Measurements from ENCODE around the gene TRIM50.
"Not testable (repeated sequence)": the region's sequence is repeated elsewhere in the genome, so short reads cannot be mapped to it uniquely, and the experiment has no call there.

The TRIM50 gene

DNA sequence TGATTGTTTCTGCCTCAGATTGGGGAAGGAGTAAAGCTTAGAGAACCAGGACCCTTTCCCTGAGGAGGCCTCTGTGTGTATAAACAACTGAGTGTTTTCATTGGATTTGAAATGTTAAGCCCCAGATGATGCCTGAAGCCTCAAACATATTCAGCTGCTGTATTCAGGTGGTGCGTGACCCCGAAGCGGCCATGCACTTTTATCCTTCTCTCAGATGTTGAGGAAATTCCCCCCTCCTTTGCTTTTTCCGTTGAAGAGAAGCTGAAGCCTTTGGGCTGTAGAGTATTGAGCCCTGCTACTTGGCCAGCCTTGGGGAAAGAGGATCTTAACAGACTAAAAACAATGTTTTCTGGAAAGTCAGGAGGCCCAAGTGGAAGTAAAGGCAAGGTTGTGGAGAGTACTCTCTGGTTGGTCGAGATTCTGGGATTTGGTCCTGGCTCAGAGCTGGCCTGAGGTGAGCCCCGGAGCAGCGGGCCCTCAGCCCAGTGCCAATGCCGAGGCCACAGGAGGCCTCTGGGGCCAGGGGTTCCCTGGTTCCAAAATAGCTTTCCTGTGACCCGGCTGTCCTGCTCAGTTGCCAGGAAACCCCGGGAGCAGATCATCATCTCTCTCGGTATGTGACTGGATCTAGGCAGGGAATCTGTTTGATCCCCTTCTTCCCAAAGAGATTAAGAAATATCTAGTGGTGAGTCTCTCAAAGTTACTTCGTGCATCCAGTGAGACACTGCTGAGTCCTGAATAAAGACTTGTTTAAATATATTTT is 22.6 kb upstream of the TRIM50 start:
- DNase-seq (ENCODE audit: low read depth) = no peak

DNA sequence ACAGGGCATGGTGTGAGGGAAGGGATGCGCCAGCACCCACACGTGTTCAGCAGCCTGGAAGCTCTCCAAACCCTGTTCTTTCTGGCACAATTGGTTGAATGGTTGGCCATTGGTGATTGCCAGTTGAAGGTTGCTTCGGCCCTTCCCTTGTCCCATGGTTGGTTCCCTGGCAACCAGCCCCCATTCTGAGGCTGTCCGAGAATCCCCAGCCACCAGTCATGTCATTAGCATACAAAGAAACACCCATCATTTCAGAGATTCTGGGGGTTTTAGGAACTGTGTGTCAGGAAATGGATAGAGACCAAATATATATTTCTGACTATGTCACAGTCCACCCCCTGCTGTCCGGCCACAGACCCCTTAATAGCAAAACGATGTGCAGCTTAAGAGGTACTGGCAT is 21.9 kb upstream of the TRIM50 start:
- no peak for DNase-seq (ENCODE audit: low read depth)

DNA sequence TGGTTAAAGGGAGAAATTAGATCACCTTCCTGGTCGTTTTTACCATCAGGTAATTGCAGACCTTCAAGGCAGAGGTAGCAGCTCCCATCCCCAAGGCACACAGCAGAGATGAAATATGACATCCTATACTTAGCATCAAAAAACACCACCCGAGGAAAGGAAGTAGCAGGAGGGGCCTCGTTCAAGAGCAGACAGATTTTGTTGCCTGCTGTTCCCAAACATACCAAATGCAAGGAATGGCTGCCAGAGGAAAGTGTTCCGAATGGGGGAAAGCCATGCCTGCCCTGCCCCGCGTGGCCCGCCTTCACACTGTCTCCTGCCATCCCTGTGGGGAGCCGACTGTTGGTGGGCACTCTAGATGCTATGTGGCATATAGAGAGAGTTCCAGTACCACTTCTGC is 18.1 kb upstream of the TRIM50 start:
- DNase-seq (ENCODE audit: low read depth) = no peak

DNA sequence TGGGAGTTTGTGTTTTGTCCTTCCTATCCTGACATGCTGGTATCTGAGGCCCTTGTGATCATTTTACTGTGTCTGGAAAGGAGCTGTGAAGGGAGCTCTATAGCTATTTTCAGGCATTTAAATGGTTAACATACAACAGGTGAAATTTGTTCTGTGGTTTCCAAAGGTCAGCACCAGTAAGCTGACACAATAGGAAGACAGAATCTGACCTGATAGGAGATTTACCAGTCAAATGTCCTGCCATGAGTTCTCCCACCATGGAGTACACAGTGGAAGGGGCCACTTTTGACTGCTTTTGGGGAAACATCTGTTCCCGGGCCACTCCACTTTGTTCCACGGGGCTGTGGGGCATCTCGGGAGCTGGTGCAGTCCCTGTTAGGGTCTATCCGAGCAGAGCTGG is 17.7 kb upstream of the TRIM50 start:
- DNase-seq (ENCODE audit: low read depth) = no peak

DNA sequence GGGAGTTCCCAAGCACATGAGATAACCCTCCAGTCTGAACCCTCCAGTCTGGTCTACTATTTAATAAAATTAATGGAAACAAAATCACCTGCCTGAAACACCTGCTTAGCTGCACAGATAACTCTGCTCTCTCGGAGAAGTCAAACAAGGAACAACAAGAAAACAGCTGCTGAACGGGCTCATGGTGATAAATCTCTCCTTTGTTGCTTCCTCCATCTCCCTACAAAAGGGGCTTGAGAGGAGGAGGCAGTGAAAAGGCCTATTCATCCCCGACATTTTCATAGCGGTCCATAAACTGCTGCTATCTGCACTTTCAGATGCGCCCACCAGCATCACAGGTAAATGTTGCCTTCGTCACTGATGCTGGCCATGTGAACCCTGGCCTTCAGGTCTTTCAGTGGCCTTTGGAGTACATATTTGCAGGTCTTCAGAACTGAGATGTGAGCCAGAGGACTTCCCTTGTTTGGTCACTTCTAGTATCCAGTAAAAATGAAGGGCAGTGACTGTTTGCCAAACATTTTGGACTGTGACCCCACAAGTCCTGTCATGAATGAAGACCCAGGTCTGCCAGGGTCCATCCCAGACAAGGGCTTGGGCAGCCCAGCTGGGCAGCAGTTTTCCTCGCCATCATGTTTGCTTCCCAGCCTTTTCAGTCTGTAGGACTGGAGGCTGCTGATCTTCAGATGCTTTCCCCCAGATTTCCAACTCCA is 15.9 kb upstream of the TRIM50 start:
- no peak for DNase-seq (ENCODE audit: low read depth)

DNA sequence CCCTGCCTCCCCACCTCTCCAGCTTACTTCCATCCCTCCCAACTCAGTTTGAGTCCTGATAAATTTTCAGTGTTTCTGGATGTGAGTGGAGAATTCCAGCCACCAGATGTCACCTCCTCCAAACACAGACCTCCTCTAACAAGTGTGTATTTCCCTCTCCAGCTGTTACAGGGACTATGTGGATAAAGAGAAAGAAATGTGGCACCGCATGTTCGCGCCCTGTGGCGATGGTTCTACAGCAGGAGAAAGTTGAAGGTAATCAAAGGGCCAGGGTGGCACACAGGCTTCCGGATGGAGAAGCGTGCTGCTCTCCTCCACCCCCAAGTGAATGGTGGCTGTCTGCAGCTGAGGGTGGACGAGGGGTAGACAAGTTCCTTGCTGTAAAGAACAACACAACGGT is 14.8 kb upstream of the TRIM50 start:
- DNase-seq (ENCODE audit: low read depth) = no peak

DNA sequence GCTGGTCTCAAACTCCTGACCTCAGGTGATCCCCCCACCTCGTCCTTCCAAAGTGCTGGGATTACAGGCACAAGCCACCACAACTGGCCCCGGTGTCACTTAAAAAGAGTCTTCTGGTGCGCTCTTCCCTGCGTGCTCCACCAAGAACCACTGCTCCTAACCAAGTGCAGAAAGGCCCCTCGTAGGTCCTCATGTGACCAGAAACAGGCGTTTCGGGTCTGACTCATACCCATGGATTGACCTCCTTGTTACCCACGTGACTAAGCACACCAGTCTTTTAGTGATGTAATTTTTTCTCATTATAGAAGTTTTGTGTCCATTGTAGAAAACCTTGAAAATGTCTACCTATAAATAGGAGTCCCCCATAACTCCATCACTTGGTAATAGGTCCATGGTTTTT is 14.0 kb upstream of the TRIM50 start:
- DNase-seq (ENCODE audit: low read depth) = peak; percentile 34

DNA sequence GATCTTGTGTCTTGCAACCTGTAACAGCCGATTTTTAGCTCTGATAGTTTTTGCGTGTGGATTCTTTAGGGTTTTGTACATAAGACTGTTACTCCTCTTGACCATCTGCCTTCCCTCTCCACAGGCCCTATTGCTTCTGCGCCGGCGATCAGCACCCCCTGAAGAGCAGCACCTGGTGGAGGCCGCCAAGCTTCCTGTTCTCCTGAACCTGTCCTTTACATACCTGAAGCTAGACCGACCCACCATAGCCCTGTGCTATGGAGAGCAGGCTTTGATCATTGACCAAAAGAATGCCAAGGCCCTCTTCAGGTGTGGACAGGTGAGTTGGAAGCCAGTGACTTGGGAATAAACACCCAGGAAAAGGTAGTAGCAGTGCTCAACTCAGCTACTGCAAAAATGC is 12.6 kb upstream of the TRIM50 start:
- no peak for DNase-seq (ENCODE audit: low read depth)

DNA sequence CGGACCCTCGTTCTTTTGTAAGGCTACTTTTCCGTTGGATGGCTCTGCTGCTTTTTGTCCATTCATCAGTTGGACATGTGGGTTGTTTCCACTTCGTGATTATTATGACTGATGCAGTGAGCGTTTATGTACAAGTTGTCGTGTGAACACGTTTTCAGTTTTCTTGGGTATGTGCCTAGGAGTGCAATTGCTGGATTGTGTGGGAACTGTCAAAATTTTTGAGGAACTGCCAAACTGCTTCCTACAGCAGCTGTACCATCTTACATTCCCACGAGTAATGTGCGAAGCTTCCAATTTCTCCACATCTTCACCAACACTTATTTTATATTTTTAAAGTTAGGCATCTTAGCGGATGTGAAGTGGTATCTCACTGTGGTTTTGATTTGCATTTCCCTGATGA is 10.4 kb upstream of the TRIM50 start:
- DNase-seq (ENCODE audit: low read depth) = no peak

DNA sequence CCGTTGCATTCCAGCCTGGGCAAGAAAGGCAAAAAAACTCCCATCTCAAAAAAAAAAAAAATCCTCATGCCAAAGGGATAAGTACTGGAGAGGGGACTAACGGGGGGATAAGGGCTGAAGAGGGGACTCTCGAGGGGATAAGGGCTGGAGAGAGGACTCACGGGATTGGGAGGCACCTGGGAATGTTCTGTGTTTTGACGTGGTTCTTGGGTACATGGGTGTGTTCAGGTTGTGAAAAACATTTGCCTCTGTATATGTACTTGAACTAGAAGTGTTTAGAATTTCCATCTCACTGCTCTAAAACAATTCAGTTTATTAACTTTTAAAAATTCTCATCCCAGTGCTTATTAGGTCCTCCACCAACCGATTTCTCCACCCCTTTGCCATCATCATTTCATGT is 4.6 kb upstream of the TRIM50 start:
- DNase-seq (ENCODE audit: low read depth) = no peak

DNA sequence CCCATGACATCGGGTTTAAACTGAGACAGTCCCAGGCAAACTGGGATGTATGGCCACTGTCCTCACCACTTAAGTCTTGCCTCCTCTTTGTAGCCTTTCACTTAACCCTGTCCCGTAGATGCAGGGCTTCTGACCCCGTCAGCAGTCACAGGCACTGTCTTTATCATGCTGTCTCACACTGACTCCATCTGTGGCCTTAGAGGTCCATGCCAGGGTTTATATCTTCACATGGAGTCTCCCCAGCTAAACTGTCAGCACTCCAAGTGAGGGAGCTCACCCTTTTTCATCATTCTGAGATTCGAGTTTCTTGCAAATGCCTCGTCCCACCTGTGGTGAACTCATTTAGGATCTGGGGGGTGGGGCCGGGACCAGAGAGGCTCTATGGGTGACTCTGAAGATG is 2.9 kb upstream of the TRIM50 start:
- no peak for DNase-seq (ENCODE audit: low read depth)

DNA sequence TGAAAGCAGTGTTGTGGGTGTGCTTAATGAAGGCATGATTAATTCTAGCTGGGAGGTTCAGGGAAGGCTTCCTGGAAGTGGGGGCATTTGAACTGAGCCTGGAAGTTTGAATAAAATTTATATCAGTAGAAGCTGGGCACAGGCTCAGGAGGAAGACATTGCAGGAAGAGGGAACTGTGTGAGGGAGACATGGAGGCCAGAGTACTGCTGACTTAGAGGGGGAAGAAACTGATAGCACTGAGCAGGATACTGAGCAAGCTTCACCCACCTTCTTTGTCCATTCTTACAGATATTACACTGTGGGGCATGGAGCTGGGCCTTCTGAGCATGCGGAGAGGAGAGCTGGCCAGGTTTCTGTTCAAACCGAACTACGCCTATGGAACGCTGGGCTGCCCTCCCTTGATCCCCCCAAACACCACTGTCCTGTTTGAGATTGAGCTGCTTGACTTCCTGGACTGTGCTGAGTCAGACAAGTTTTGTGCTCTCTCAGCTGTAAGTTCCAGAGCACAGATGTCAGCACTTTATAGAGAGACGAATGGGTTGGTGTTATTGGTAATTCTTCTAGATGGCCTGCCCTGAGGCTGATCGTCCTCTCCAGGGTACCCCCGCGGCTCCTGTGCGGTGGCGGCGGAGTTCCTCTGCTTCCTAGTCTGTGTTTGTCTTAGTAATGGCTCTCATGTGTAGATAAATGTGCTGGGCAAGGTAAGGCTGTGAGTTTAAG is 2.1 kb upstream of the TRIM50 start:
- DNase-seq (ENCODE audit: low read depth) = no peak

DNA sequence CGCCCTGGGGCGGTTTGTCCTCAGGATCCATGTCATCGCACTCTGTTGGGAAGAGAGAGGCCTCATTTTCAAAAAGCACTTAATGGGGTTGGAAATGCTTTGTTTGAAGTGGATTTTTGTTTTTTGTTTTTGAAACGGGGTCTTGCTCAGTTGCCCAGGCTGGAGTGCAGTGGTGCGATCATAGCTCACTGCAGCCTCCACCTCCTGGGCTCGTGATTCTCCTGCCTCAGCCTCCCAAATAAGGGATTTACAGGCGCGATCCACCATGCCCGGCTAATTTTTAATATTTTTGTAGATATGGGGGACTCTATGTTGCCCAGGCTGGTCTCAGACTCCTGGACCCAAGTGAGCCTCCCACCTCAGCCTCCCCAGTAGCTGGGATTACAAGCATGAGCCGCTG is 814 bp upstream of the TRIM50 start:
- no peak for DNase-seq (ENCODE audit: low read depth)

DNA sequence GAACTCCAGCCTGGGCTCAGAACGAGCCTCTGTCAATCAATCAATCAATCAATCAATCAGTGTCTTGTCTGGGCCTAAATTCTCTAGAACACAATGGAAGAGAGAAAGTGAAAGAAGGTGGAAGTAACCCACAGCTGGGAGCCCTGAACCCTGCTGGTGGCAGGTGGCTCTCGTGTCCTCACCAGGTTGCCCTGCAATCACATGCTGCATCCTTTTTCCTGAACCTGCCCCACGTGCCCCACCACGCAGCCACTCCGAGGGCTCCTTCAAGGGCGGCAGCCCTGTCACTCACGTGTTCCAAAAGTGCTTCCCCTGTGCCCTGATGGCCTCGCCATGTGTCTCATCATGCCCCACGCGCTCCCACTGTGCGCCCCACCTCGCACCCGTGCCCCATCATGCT is 433 bp downstream of the TRIM50 start:
- DNase-seq (ENCODE audit: low read depth) = not testable (repeated sequence)

DNA sequence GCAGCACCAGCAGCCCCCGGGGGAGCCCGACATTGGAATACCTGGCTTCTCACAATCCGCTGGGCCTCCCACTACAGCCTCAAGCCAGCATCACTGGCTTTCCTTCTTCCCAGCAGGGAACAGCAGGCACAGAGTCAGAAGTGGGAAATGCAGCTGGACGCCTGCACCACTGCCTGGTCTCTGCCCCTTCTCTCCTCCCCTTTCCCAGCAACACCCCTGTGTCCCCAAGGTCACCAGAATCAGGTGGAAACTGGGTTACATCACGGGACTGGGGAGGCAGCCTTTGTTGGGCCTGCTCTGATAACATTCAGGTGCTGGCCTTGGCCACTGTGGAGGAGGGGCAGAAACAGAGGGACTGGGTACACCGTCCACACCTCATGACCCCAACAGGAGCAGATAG is 2.5 kb downstream of the TRIM50 start:
- not testable (repeated sequence) for DNase-seq (ENCODE audit: low read depth)

DNA sequence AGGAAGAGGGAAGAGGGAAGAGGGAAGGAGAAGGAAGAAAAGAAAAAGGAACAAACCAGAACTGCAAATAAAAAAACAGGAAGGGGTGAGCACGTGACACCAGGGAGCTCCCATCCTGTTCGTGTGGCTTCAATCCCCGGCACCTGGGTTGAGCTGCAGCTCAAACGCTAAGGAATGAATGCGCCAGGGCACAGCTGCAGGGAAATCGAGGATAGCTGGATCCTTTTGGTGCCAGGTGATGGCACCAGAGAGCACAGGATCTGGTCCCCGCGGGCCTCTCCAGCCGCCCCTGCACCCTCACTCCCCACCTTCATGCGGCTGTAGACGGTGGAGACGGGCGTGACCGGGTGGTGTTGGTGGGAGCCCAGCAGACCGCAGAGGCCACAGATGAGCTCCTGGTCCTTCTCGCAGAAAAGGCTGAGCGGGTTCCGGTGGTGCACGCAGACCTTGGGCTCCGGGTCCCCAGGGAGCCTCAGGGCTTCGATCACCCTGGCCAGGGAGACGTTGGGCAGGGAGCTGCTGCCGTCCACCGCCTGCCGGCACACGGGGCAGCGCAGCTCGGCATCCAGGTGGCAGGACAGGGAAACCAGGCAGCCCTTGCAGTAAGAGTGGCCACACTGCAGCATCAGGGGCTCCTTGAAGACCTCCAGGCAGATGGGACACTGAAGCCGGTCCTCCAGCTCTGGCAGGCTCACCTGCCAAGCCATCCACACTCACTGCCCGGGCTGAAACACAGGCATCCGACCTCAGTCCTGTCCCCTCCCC is 3.6 kb downstream of the TRIM50 start:
- DNase-seq (ENCODE audit: low read depth) = not testable (repeated sequence)

DNA sequence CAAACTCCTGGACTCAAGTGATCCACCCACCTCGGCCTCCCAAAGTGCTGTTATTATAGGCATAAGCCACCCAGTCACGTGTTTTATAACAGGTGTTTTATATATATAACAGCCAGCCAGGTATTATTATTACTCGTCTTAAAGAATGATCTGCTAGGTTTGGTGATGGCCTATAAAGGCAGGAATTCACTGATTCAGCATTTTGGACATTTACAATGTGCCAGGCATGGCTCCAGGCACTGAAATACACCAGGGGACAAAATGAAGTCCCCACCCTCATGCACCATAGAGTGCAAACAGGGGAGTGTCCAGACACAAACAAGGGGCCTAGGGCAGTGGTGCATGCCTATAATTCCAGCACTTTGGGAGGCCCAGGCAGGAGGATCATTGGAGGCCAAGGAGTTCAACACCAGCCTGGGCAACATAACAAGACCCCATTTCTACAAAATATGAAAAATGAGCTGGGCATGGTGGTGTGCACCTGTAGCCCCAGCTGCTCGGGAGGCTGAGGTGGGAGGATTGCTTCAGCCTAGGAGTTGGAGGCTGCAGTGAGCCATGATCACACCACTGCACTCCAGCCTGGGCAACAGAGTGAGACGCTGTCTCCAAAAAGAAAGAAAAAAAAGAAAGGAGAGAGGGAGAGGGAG is 4.3 kb downstream of the TRIM50 start:
- DNase-seq (ENCODE audit: low read depth) = not testable (repeated sequence)

DNA sequence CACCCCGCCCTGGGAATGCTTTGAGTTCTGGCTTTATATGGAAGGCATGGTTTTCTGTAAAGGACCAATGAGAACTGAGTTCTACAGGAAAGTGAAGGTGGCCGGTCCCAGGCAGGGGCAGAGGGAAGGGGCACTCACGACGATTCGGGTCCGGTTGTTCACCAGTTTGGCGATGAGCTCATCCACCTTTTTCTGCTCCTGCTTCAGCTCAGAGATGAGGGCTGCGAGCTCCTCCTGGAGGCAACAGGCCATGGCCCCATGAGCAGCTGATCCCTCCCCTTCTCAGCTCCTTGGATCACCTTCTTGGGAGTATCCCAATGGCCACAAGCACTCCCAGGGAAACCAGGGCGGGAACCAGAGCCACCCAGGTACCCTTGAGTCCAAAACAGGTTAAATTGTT is 7.9 kb downstream of the TRIM50 start:
- not testable (repeated sequence) for DNase-seq (ENCODE audit: low read depth)

DNA sequence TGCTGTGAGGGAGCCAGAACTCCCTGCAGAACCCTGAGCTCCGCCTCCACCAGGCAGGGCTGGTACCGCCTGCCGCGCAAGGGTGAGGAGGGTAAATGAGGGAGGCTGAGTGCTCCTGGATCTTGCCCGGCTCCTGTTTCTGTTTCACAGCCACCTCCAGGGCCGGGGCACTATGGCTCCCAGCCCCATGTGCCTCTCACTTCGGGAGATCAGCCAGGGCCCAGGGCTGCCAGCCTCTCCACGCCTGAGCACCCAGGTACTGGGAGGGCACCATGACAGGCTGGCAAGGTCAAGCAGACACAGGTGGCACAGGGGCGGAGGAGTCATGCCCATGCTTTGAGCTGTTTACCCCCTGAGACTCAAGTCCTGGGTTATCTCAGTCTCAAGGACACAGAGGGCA is 8.3 kb downstream of the TRIM50 start:
- DNase-seq (ENCODE audit: low read depth) = not testable (repeated sequence)

DNA sequence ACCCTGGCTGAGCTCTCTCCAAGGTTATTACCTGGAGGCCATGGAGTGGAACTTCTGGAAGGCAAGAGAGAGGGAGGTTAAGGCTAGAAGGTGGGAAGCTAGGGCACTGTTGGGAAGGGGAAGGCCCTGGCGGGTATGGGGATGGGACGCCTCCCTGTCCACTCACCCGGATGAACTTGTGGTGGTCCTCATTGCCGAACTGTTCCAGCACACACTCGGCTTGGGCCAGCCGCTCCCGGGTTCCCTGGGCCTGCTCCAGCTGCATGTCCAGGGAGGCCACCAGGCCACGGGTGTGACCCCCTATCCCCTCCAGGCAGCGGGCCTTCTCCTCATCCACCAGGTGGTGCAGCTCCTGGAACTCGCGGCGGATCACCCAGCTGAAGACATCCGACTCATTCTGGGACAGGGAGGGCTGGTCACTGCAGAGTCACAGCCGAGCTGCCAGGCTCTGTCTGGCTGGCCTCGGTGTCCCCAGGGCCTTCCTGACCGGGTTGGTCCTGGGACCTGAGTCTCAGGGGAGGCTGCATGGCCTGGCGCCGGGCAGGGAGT is 9.2 kb downstream of the TRIM50 start:
- not testable (repeated sequence) for DNase-seq (ENCODE audit: low read depth)

DNA sequence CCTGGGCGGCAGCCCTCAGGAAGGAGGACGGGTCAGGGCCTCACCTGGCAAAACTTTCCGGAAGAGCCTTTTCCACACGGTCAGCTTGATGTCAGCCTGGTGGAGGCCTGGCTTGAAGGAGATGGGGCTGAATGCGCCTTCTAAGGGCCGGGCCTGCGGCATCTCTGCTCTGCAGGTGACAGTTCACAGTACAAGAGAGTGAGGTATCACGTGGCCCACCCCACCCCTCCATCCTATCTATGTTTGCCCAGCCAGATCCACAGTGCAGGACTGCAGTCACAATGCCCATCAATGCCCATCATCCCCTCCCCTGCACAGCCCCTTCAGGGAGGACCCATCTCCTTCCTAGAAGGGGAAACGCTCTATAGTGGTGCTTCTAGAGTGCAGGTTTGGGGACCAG is 11.4 kb downstream of the TRIM50 start:
- DNase-seq (ENCODE audit: low read depth) = no peak

DNA sequence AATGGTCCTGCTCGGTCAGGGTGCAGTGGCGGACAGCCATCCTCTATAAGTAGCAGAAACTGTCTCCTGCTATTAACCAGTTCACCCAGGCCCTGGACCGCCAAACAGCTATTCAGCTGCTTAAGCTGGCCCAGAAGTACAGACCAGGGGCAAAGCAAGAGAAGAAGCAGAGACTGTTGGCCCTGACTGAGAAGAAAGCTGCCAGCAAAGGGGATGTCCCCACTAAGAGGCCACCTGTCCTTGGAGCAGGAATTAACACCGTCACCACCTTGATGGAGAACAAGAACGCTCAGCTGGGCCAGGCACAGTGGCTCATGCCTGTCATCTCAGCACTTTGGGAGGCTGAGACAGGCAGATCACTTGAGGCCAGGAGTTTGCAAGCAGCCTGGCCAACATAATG is 13.6 kb downstream of the TRIM50 start:
- no peak for DNase-seq (ENCODE audit: low read depth)

Measured in HS-27A (cell line).